A549 (cell line): ENCODE data around the gene UTS2B. TPM values are rescaled to one million over a fixed set of nuclear protein-coding genes. Genes with fewer than 3 reads are reported as not detected.

Experiments
- ATAC-seq, 2 experiments: fragments of 200-7000 bp in 1 of 2; fragments of >200 bp in 1 of 2; cut with Nextera tagmentation in 1 of 2; cut with Tn5 transposase in 1 of 2; 3 replicates each; pipeline versions ENCODE4 v1.8.0 to v1.9.1; 2018 to 2020; ENCODE audit warnings: mild to moderate bottlenecking in 1 of 2, moderate library complexity in 1 of 2
- CTCF ChIA-PET: fragments of 300-600 bp; sonication (Branson Sonifier 250); formaldehyde crosslinking; extraction: SDS; loops from one replicate; lab custom pipeline; 2021; ENCODE audit warnings: antibody characterized with exemption, inconsistent platforms; lab: Yijun Ruan, JAX
- POLR2A ChIA-PET: fragments of 350-600 bp; formaldehyde crosslinking; extraction: SDS; loops from one replicate; lab custom pipeline; 2021; ENCODE audit warnings: antibody characterized with exemption, inconsistent platforms; lab: Yijun Ruan, JAX
- DNase-seq, 2 experiments: peaks; one replicate each; pipeline versions ENCODE4 v3.0.0 to v3.0.0-alpha.2; 2011 to 2016; ENCODE audit warnings: low read depth in 1 of 2, low spot score in 1 of 2
- FAIRE-seq: peaks from 2 replicates; lab custom pipeline; 2011; peaks lifted over from hg19 to GRCh38; lab: Jason Lieb, UNC
- H3K27ac ChIP-seq, 2 experiments: fragments of >200 bp; sonication (Bioruptor Twin); formaldehyde crosslinking; 3 replicates each; pipeline ENCODE4 v1.5.1; 2016 to 2017
- H3K4me1 ChIP-seq: fragments of >200 bp; sonication (Bioruptor Twin); formaldehyde crosslinking; 3 replicates; pipeline ENCODE4 v1.6.1; 2016
- H3K4me2 ChIP-seq: fragments of >200 bp; sonication (Bioruptor Twin); formaldehyde crosslinking; 3 replicates; pipeline ENCODE4 v1.6.1; 2016
- H3K4me3 ChIP-seq: fragments of >200 bp; sonication (Bioruptor Twin); formaldehyde crosslinking; 3 replicates; pipeline ENCODE4 v1.5.1; 2016
- H3K9me3 ChIP-seq: fragments of >200 bp; sonication (Bioruptor Twin); formaldehyde crosslinking; 3 replicates; pipeline ENCODE4 v1.6.1; 2016
- ATOH8 ChIP-seq: fragments of 250-450 bp; sonication (Bioruptor Pico); IDR thresholded peaks from 2 replicates; pipeline ENCODE4 v1.5.0; 2020; ENCODE audit warnings: low read depth, mild to moderate bottlenecking, moderate library complexity
- CBX8 ChIP-seq: fragments of 200-600 bp; sonication (generic); IDR thresholded peaks from 2 replicates; pipeline ENCODE4 v1.6.1; 2016
- CEBPB ChIP-seq, 2 experiments: fragments of >200 bp in 1 of 2; sonication (Bioruptor Twin) in 1 of 2; formaldehyde crosslinking in 1 of 2; IDR thresholded peaks; 2 replicates each; pipeline ENCODE4 v1.6.1; 2012 to 2016
- ELK1 ChIP-seq: fragments of 150-350 bp; IDR thresholded peaks from 2 replicates; pipeline ENCODE4 v1.6.1; 2014; ENCODE audit warnings: low read depth, mild to moderate bottlenecking, low read length
- HDAC2 ChIP-seq: fragments of 200-600 bp; sonication (generic); IDR thresholded peaks from 2 replicates; pipeline ENCODE4 v1.6.1; 2016
- HEYL ChIP-seq: fragments of 250-450 bp; sonication (Bioruptor Pico); IDR thresholded peaks from 2 replicates; pipeline ENCODE4 v1.8.0; 2021; ENCODE audit warnings: mild to moderate bottlenecking, moderate library complexity
- HMGXB4 ChIP-seq: fragments of 250-450 bp; sonication (Bioruptor Pico); IDR thresholded peaks from 2 replicates; pipeline ENCODE4 v1.5.0; 2021; ENCODE audit warnings: mild to moderate bottlenecking, moderate library complexity, borderline replicate concordance
- HOXA7 ChIP-seq: fragments of 250-450 bp; sonication (Bioruptor Pico); IDR thresholded peaks from 2 replicates; pipeline ENCODE4 v1.5.0; 2020; ENCODE audit warnings: mild to moderate bottlenecking, moderate library complexity
- JUNB ChIP-seq: fragments of >200 bp; sonication (Bioruptor Twin); formaldehyde crosslinking; IDR thresholded peaks from 2 replicates; pipeline ENCODE4 v1.6.1; 2016
- MAFK ChIP-seq: fragments of 450-650 bp; IDR thresholded peaks from 2 replicates; pipeline ENCODE4 v1.6.1; 2014; ENCODE audit not compliant: partially characterized antibody
- MAZ ChIP-seq: fragments of 150-350 bp; IDR thresholded peaks from 2 replicates; pipeline ENCODE4 v1.6.1; 2014; ENCODE audit warnings: antibody characterized with exemption, low read depth, low read length, borderline replicate concordance
- NPAS2 ChIP-seq: fragments of 250-450 bp; sonication (Bioruptor Pico); IDR thresholded peaks from 2 replicates; pipeline ENCODE4 v1.8.0; 2022; ENCODE audit warnings: mild to moderate bottlenecking, moderate library complexity, borderline replicate concordance
- NR3C1 ChIP-seq: fragments of >200 bp; sonication (Bioruptor Twin); formaldehyde crosslinking; IDR thresholded peaks from 3 replicates; pipeline ENCODE4 v1.6.1; 2017
- PHF8 ChIP-seq: fragments of 200-600 bp; sonication (generic); IDR thresholded peaks from 2 replicates; pipeline ENCODE4 v1.6.1; 2016; ENCODE audit warnings: low read depth, mild to moderate bottlenecking, antibody characterized with exemption, moderate library complexity, borderline replicate concordance
- RFX5 ChIP-seq: fragments of 450-650 bp; IDR thresholded peaks from 2 replicates; pipeline ENCODE4 v1.7.1; 2014; ENCODE audit warnings: antibody characterized with exemption, mild to moderate bottlenecking, moderate library complexity
- RNF2 ChIP-seq: fragments of 200-600 bp; sonication (generic); IDR thresholded peaks from 2 replicates; pipeline ENCODE4 v1.6.1; 2016; ENCODE audit warnings: low read depth, mild to moderate bottlenecking, antibody characterized with exemption, moderate library complexity, borderline replicate concordance
- SMC3 ChIP-seq: fragments of >200 bp; sonication (Bioruptor Twin); formaldehyde crosslinking; IDR thresholded peaks from 3 replicates; pipeline ENCODE4 v1.6.1; 2018; ENCODE audit warnings: inconsistent platforms
- SREBF2 ChIP-seq: fragments of 450-650 bp; IDR thresholded peaks from 2 replicates; pipeline ENCODE4 v1.6.1; 2014; ENCODE audit warnings: mild to moderate bottlenecking, moderate library complexity
- ZFP36 ChIP-seq: fragments of 450-650 bp; IDR thresholded peaks from 2 replicates; pipeline ENCODE4 v1.6.1; 2014; ENCODE audit warnings: borderline replicate concordance; ENCODE audit not compliant: partially characterized antibody
- ZNF302 ChIP-seq: fragments of 250-450 bp; sonication (Bioruptor Pico); IDR thresholded peaks from 2 replicates; pipeline ENCODE4 v1.9.0; 2021; ENCODE audit warnings: inconsistent platforms, mild to moderate bottlenecking, moderate library complexity
- WGBS: methylation state at CpG from one replicate; pipeline ENCODE4 v1.1.6; 2017; ENCODE audit errors: missing lambda C conversion rate; 5-methylcytosine and 5-hydroxymethylcytosine counted together
- polyA plus RNA-seq, 4 experiments: library from polyadenylated mRNA; depleted of rRNA in 3 of 4; stranded (reverse); fragments of >200 nt; fragmentation: RNase III in 1 of 4; extraction: RNeasy Plus Mini Kit Qiagen cat#74134 plus additional on column Dnase treatment in 1 of 4; gene quantifications; 2 replicates in 3 of 4; 3 replicates in 1 of 4; pipeline ENCODE4 v1.2.3, GENCODE V29; 2011 to 2017
- TF ChIP-seq, protein P1 (sequence below): fragments of >200 bp; sonication (Bioruptor Twin); formaldehyde crosslinking; IDR thresholded peaks from 3 replicates; pipeline ENCODE4 v1.6.1; 2016
- TF ChIP-seq, protein P2 (sequence below): fragments of >200 bp; sonication (Bioruptor Twin); formaldehyde crosslinking; IDR thresholded peaks from 2 replicates; pipeline ENCODE4 v1.6.1; 2016
- TF ChIP-seq, protein P3 (sequence below): IDR thresholded peaks from 2 replicates; pipeline ENCODE4 v1.6.1; 2012
- TF ChIP-seq, protein P4 (sequence below): fragments of 450-650 bp; IDR thresholded peaks from 2 replicates; pipeline ENCODE4 v1.6.1; 2014; ENCODE audit warnings: antibody characterized with exemption

Gene UTS2B
- polyA plus RNA-seq, 2 of the 4 experiments (the other 2 are of a cell fraction) = 0.16 TPM; not detected in 1

- ChIA-PET POLR2A (no interaction called here), CTCF (no interaction called here)
- H3K4me2 ChIP-seq = peak overlapping the region; percentile 60
- ATAC-seq (no peak), FAIRE-seq (no peak), DNase-seq (no peak)
- WGBS = 43% methylated on average over 5 of the region's 5 CpGs
- H3K9me3 ChIP-seq = no peaks in the 10 kb centered on the region
- H3K4me3 ChIP-seq = no peak overlapping the region
- peaks cover 39% of the 10 kb centered on the region for H3K4me1 ChIP-seq
- no peak overlapping the region for H3K27ac ChIP-seq
- TF ChIP-seq HOXA7 (CRISPR knock-in tag) (no peak), JUNB (no peak), CBX8 (no peak), NPAS2 (no peak), RFX5 (no peak), MAFK (no peak), HEYL (no peak)
- TF ChIP-seq, protein P1, sequence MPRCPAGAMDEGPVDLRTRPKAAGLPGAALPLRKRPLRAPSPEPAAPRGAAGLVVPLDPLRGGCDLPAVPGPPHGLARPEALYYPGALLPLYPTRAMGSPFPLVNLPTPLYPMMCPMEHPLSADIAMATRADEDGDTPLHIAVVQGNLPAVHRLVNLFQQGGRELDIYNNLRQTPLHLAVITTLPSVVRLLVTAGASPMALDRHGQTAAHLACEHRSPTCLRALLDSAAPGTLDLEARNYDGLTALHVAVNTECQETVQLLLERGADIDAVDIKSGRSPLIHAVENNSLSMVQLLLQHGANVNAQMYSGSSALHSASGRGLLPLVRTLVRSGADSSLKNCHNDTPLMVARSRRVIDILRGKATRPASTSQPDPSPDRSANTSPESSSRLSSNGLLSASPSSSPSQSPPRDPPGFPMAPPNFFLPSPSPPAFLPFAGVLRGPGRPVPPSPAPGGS = no peak
- TF ChIP-seq, protein P2, sequence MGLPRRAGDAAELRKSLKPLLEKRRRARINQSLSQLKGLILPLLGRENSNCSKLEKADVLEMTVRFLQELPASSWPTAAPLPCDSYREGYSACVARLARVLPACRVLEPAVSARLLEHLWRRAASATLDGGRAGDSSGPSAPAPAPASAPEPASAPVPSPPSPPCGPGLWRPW = no peak
These were observed 20.2 kb upstream of the UTS2B start for GRCh38 chr3:191350396-191351090.

GRCh38 chr3:191348098-191348497 lies 17.8 kb upstream of the UTS2B start:
- POLR2A ChIA-PET = no interaction called here

DNA sequence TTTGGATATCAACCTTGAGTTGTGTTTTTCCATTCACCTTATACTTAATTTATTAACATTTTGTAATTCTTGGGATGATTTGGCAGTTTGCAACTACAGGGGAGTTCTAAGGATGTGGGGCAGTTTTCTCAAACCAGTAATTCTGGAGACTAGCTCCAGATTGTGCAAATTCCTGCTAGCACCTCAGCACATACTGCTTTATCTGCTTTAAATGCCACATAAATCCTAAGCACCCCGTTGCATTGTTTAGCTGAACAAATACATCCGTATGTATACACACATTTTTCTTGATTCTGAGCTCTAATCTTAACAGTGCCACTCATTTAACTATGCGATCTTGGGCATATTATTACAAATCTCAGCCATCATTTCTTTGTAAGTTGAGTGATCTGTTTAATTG lies 16.9 kb upstream of the UTS2B start:
- DNase-seq = no peak
- TF ChIP-seq SREBF2 (no peak), PHF8 (no peak), SMC3 (no peak), RNF2 (no peak), MAZ (no peak), ATOH8 (CRISPR knock-in tag) (no peak), NR3C1 (no peak), ZNF302 (CRISPR knock-in tag) (no peak)
- TF ChIP-seq, protein P3, sequence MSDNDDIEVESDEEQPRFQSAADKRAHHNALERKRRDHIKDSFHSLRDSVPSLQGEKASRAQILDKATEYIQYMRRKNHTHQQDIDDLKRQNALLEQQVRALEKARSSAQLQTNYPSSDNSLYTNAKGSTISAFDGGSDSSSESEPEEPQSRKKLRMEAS = no peak
- H3K9me3 ChIP-seq = no peaks in the 10 kb centered on the region
- FAIRE-seq = no peak
- ChIA-PET POLR2A (no interaction called here), CTCF (no interaction called here)
- no peak overlapping the region for H3K27ac ChIP-seq
- no peak overlapping the region for H3K4me3 ChIP-seq
- peaks cover 41% of the 10 kb centered on the region for H3K4me1 ChIP-seq
- H3K4me2 ChIP-seq = no peak overlapping the region
- ATAC-seq = no peak
- 74% methylated on average over 3 of the region's 3 CpGs for WGBS

More at GRCh38 chr3:191348098-191348497, 17.8 kb upstream of the UTS2B start:
- 89% methylated on average over 1 of the region's 1 CpG for whole genome bisulfite sequencing
- no peaks in the 10 kb centered on the region for H3K9me3 ChIP-seq
- TF ChIP-seq HDAC2 = no peak
- TF ChIP-seq ZFP36 = no peak
- no peak for TF ChIP-seq CBX8
- TF ChIP-seq ELK1 = no peak
- TF ChIP-seq HMGXB4 (CRISPR knock-in tag) = no peak
- TF ChIP-seq, protein P4, sequence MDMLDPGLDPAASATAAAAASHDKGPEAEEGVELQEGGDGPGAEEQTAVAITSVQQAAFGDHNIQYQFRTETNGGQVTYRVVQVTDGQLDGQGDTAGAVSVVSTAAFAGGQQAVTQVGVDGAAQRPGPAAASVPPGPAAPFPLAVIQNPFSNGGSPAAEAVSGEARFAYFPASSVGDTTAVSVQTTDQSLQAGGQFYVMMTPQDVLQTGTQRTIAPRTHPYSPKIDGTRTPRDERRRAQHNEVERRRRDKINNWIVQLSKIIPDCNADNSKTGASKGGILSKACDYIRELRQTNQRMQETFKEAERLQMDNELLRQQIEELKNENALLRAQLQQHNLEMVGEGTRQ = no peak
- TF ChIP-seq ZNF302 (CRISPR knock-in tag) = no peak
- no peak for TF ChIP-seq CEBPB (IDR thresholded peaks at IDR 0.05)
- ATAC-seq = no peak
- no peak overlapping the region for H3K4me3 ChIP-seq
- CTCF ChIA-PET = no interaction called here
- DNase-seq = no peak
- H3K4me1 ChIP-seq = peaks cover 41% of the 10 kb centered on the region
- FAIRE-seq = no peak
- no peak overlapping the region for H3K4me2 ChIP-seq
- no peak overlapping the region for H3K27ac ChIP-seq
